GM21367 (cell line): ENCODE measurements around the gene GARRE1.
"Not testable (repeated sequence)": the region's sequence is repeated elsewhere in the genome, so short reads cannot be mapped to it uniquely, and the experiment has no call there.

ENCODE experiments used
- ATAC-seq: cut with Tn5 transposase; IDR thresholded peaks from one replicate; pipeline ENCODE4 v1.9.1; 2021; ENCODE audit not compliant: unreplicated experiment

GARRE1 gene

GRCh38 chr19:34230820-34231219 lies 23.5 kb upstream of the GARRE1 start:
- no peak for ATAC-seq

GRCh38 chr19:34231439-34231838 lies 22.9 kb upstream of the GARRE1 start:
- ATAC-seq, result no peak

- no peak for ATAC-seq
Observed at GRCh38 chr19:34232566-34233481, 21.5 kb upstream of the GARRE1 start.

GRCh38 chr19:34235425-34235940 lies 18.9 kb upstream of the GARRE1 start:
- ATAC-seq, result no peak

- ATAC-seq, result no peak
Observed at GRCh38 chr19:34236035-34236987, 18.0 kb upstream of the GARRE1 start.

GRCh38 chr19:34237283-34237682 lies 17.1 kb upstream of the GARRE1 start:
- ATAC-seq, result no peak

- no peak for ATAC-seq
Observed at GRCh38 chr19:34237939-34238338, 16.4 kb upstream of the GARRE1 start.

- ATAC-seq, result no peak
Observed at GRCh38 chr19:34241513-34242337, 12.6 kb upstream of the GARRE1 start.

- ATAC-seq, result not testable (repeated sequence)
Observed at GRCh38 chr19:34243138-34243875, 11.0 kb upstream of the GARRE1 start.

GRCh38 chr19:34243876-34244578 lies 10.3 kb upstream of the GARRE1 start:
- no peak for ATAC-seq

GRCh38 chr19:34244611-34245299 lies 9.6 kb upstream of the GARRE1 start:
- no peak for ATAC-seq

- no peak for ATAC-seq
Observed at GRCh38 chr19:34246340-34246739, 8.0 kb upstream of the GARRE1 start.

- no peak for ATAC-seq
Observed at GRCh38 chr19:34248941-34249340, 5.4 kb upstream of the GARRE1 start.

GRCh38 chr19:34253167-34253566 lies 1.2 kb upstream of the GARRE1 start:
- ATAC-seq, result not testable (repeated sequence)

- not testable (repeated sequence) for ATAC-seq
Observed at GRCh38 chr19:34253681-34254045, 691 bp upstream of the GARRE1 start.

- ATAC-seq, result peak; percentile 37
Observed at GRCh38 chr19:34254698-34255432, 511 bp downstream of the GARRE1 start.

- no peak for ATAC-seq
Observed at GRCh38 chr19:34255546-34255945, 1.2 kb downstream of the GARRE1 start.
